ENCODE measurements around the gene VHLL.

VHLL gene

GRCh38 chr1:156257711-156258110, 41.4 kb downstream of the VHLL start:
- DNase-seq (ENCODE audit: low spot score), result no peak

DNA sequence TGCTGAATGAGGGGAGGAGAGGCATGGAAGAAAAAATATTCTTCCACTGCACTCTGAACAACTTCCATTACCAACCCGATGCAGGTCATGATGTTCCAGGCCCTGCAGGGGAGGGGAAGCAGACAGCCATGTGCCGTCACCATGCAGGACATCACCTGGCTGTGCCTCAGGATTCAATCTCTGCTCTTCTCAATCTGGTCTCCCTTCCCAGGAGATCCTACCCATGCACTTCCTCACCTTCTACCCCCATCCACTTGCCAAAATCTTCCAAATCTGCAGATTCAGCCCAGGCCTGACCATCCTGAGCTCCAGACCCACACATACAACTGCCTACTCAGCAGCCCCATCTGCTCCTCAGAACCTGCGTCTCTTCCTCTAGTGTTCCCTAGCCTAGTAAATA, 45.5 kb downstream of the VHLL start:
- DNase-seq (ENCODE audit: low spot score), result no peak

GRCh38 chr1:156251527-156251926, 47.6 kb downstream of the VHLL start:
- no peak for DNase-seq (ENCODE audit: low spot score)

DNA sequence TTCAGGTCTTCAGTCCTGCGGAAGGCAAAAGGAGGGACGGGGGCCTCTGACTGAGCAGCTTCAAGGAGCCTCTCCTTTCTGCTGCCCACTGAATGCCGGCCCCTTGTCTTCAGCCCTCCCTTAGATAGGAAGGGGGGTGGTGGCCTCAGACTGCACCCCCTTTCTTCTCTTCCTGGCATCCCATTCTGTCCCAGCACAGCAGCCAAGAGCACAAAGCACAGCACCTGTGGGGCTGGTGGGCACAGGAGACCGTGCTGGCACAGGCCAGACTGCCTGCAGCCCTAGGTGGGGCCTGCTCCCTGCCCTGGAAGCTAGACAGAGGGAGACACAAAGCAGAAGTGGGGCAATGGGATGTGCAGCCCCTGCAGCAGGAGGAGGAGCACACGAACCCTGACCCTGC, 49.5 kb downstream of the VHLL start:
- DNase-seq (ENCODE audit: low spot score), result no peak
